ENCODE measurements around the gene CDC5L.
"Not testable (repeated sequence)": the region's sequence is repeated elsewhere in the genome, so short reads cannot be mapped to it uniquely, and the experiment has no call there.

The CDC5L gene

DNA sequence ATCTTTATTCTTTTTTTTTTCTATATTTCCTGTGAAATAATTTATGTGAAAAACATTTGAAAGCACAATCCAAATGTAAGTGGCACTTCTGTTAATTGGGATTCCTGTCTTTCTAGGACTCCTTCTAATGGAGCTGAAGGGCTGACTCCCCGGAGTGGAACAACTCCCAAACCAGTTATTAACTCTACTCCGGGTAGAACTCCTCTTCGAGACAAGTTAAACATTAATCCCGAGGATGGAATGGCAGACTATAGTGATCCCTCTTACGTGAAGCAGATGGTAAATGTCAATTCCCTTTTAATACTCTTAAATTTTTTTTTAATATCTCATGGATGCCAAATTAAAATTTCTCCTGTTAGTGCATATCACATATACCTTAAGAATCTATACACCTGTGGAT, 35.0 kb downstream of the CDC5L start:
- peak in 1 of 2 experiments; percentile 11 for DNase-seq

DNA sequence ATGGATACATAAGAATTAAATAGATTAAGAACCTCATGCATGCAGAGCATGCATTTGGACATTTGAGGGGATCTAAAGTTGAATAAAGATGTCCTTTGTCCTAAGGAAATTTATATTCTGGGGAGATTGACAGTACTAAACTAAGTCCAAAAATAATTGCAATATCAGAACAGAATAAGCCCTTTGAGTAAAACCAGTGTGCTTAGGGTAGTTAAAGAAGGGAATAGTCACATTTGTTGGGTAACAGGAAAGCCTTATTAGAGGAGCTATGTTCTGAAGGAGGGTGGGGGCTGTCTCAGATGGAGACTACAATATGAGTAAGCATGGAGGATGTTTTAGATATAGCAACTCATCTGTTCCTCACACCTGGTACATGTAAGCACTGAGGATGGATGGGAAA, 35.8 kb downstream of the CDC5L start:
- DNase-seq: no peak

GRCh38 chr6:44425951-44426350, 38.4 kb downstream of the CDC5L start:
- no peak for DNase-seq

DNA sequence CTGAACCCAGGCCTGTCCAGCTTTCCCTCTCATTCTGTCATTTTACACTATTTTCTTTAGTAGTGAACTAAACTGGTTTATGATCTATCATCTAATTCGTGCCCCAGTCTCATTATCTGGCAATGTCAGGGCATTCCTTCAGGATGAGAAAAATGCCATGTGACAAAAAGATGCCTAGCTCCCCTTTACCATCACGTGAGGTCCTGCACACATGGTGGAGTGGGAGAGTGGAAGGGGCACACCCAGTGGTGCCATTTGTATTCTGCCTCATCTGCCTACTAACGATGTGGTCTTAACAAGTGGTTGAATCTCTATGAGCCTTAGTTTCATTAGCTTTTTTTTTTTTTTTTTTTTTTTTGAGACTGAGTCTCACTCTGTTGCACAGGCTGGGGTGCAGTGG, 41.2 kb downstream of the CDC5L start:
- DNase-seq: no peak

DNA sequence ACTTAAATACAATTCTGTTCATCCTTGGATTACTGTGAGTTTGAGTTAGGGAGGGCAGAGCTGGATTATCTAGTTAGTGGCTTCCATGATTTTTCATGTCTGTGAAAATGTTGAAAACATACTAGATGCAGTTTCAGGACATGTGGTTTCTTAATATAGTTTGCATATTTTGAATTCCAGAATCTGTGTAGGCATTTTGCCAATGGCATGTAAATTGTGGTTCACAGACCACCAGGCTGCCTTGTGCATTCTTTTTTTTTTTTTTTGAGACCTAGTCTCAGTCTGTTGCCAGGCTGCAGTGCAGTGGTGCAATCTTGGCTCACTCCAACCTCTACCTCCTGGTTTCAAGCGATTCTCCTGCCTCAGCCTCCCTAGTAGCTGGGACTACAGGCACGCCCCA, 42.8 kb downstream of the CDC5L start:
- DNase-seq: no peak

DNA sequence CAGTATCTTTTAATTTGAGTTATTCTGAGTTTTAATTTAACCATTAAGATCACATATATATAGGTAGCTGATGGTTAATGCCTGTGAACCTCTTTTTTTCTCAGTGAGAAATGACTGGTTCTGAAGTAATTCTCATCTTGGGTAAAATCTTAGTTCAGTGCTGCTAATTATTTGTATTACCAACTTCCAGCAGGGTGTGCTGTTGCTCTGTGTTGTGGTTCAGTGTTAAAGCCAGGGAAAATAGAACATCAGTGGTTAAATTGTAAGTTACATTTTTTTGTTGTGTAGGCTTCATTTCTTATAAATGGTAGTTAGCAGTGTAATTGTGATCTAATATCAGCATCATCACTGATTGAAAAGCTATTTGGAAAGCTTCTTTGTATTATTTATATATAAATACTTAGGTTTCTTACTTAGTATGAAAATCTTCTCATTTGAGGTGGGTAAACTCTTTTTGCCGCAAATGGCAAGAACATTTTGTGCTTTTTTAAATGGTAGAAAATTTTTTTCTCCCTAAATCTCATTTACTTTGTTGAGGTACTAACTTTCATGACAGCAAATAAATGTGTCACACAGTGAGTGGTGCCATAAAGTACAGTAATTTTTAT, 43.7 kb downstream of the CDC5L start:
- no peak for DNase-seq

- DNase-seq: no peak
Measured at GRCh38 chr6:44432227-44432626, 44.7 kb downstream of the CDC5L start.

DNA sequence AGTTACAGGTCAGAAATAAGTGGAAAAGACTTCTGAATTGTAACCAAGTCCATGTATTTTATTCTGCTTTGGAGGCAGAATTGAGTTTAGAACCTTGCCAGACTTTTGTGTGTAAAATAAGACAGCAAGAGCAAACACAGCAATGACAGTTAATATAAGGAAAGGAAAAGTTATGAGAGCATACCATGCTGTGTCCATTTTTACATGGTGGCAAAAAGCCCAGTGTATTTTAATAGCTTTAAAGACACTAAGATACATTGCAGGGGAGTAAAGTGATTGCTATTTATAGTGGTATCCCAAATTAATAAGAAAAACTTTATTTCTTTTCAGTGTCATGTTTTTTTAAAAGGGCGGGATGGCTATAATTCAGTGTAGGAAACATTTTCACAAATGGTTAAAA, 45.2 kb downstream of the CDC5L start:
- DNase-seq: no peak

GRCh38 chr6:44435500-44435899, 48.0 kb downstream of the CDC5L start:
- DNase-seq: no peak

DNA sequence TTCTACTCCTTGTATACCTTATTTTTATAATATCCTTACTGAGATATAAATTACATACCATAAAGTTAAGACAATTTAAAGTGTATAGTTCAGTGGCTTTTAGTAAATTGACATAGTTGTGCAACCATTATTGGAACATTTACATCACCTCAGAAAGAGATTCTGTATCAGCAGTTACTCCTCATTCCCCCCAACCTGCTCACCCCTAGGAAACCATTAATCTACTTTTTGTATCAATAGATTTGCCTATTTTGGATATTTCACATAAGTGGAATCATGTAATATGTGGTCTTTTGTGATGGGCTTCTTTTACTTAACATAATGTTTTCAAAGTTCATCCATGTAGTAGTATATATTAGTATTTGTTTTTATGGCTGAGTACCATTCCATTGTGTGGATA, 51.3 kb downstream of the CDC5L start:
- no peak for DNase-seq

DNA sequence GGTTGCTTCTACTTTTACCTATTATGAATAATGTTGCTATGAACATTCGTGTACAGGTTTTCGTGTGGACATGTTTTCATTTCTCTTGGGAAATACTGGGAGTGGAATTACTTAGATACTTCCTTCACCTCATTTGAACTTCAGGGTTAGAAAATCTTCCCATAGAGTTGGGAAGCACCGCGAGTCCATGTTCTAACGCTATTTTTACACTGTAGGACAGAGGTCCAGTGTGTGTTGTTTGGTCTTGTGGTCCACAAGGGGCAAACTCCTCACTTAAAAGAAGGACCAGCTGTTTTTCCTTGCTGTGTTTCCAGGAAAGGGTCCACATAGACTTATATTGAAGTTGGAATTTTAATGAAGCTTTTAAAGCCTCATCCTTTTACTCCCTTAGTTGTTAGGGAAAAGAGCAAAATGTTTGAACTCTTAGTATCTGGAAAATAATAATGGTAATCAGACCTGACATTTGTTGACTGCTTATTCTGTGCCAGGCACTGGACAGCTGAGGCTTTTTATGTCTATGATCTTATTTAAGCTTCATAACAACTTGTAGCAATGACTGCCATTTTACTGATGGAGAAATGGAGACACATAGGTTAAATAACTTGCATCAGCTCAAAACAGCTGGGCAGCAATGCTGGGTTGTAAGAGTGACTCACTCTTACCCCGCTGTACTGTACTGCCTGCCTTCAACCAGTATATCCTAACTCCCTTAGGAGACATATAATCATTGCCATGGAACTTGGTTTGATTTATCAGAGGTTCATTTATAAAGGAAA, 52.0 kb downstream of the CDC5L start:
- DNase-seq: no peak

DNA sequence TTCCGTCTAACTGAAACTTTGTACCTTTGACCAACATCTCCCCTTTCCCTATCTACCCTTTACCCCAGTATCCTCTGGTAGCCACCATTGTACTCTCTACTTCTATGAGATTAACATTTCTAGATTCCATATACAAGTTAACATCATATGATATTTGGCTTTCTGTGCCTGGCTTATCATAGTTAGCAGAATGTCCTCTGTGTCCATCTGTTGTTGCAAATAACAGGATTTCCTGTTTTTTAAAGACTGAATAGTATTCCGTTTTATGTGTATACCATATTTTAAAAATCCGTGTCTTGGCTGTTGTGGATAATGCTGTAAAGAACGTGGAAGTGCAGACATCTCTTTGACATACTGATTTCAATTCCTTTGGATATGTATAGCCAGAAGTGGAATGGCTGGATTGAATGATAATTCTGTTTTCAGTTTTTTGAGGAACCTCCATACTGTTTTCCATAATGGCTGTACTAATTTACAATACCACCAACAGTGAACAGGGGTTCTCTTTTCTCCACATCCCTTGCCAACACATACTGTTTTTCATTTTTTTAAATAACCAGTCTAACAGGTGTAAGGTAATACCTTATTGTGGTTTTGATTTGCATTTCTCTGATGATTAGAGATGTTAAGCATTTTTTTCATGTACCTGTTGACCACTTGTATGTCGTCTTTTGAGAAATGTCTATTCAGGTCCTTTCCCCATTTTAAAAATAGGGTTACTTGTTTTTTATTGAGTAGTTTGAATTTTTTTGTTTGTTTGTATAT, 53.8 kb downstream of the CDC5L start:
- no peak for DNase-seq

GRCh38 chr6:44442236-44442635, 54.7 kb downstream of the CDC5L start:
- DNase-seq: no peak

GRCh38 chr6:44442833-44443444, 55.4 kb downstream of the CDC5L start:
- DNase-seq: no peak

GRCh38 chr6:44444853-44445252, 57.3 kb downstream of the CDC5L start:
- no peak for DNase-seq

DNA sequence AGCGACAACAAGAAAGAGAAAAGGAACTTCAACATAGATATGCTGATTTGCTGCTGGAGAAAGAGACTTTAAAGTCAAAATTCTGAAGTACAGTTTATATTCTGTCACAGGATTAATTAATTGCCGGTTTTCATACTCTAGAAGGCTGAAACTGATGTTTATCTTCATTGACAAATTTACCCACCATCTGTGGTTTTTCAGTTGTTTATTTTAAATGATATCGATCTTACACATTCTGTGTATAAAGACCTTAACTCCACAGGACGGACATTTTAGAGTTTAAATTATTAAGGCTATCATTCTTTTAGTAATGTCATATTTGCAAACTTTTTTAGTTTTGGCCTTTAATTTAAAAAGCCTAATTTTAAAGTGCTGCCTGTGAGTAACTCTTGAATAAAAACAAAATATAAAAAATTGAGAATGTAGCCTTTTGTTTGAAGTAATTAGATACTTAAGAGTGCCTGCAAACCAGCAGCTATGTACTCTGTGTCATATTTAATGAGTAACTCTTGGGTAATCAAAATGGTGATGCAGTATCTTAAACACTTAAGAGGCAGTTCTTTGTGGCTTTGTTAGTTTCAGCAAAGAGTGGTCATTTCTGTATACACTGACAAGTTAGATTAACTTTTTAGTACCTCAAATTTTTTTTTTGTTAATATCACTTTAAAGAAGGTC, 59.3 kb downstream of the CDC5L start:
- DNase-seq: no peak

DNA sequence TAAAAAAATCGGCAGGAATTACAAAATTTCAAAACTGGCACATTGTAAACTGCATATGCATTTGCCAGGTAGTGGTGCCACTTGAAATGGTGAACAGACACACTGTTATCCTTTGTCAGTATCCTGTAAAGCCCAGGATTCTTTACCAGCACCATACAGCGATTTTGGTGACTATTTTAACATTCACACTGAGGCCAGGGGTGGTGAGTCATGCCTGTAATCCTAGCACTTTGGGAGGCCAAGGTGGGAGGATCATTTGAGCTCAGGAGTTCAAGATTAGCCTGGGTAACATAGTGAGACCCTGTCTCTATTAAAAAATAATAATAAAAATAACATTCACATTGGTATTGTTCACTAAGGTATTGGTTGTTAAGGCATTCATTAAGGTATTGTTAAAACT, 61.7 kb downstream of the CDC5L start:
- DNase-seq: not testable (repeated sequence)

GRCh38 chr6:44451803-44452695, 64.5 kb downstream of the CDC5L start:
- DNase-seq: no peak

- DNase-seq: no peak
Measured at GRCh38 chr6:44452725-44453124, 65.2 kb downstream of the CDC5L start.

- no peak for DNase-seq
Measured at GRCh38 chr6:44453146-44453545, 65.6 kb downstream of the CDC5L start.

DNA sequence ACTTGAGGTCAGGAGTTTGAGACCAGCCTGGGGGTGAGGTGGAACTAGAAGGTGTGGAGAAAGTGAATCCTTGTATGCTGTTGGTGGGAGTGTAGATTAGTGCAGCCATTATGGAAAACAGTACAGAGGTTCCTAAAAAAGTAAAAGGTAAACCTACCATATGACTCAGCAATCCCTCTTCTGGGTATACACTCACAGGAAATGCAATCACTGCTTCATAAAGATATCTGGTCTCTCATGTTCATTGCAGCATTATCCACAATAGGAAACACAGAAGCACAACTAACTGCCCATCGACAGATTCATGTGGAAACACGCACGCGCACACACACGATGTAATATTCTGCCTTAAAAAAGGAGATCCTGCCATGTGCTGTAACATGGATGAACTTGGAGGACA, 66.7 kb downstream of the CDC5L start:
- no peak for DNase-seq
